Muscle of leg (tissue), 11 donors: ENCODE data around the gene PDRG1. TPM values are rescaled to one million over a fixed set of nuclear protein-coding genes. Genes with fewer than 3 reads are reported as not detected.
A peak's percentile ranks its signal among the peaks of the same experiment; 100 is the strongest.

Experiments
- DNase-seq: peaks from one replicate; pipeline ENCODE4 v3.0.0; 2013
- H3K27ac ChIP-seq: one replicate; pipeline ENCODE4 v1.5.1; 2013; ENCODE audit warnings: mild to moderate bottlenecking, low read length, control low read depth
- H3K27me3 ChIP-seq: one replicate; pipeline ENCODE4 v1.6.1; 2013; ENCODE audit warnings: low read length; ENCODE audit not compliant: control insufficient read depth, insufficient read depth
- H3K36me3 ChIP-seq: one replicate; pipeline ENCODE4 v1.6.1; 2013; ENCODE audit warnings: low read length; ENCODE audit not compliant: control insufficient read depth, insufficient read depth
- H3K4me1 ChIP-seq: one replicate; pipeline ENCODE4 v1.6.1; 2013; ENCODE audit warnings: low read length; ENCODE audit not compliant: control insufficient read depth, insufficient read depth
- H3K4me3 ChIP-seq: one replicate; pipeline ENCODE4 v1.5.1; 2013; ENCODE audit warnings: low read length, control low read depth
- H3K9me3 ChIP-seq: replicated peaks from 2 replicates; pipeline ENCODE4 v1.6.1; 2013; ENCODE audit warnings: low read depth, low read length; ENCODE audit not compliant: control insufficient read depth
- WGBS: methylation state at CpG from one replicate; pipeline ENCODE4 v1.1.5; 2013; ENCODE audit warnings: missing lambda C conversion rate; ENCODE audit not compliant: insufficient coverage; 5-methylcytosine and 5-hydroxymethylcytosine counted together
- polyA plus RNA-seq, 8 donors: library from polyadenylated mRNA; unstranded; fragments of 120-200 nt; gene quantifications; one replicate each; pipeline versions ENCODE4 v1.2.1 to v1.2.3, GENCODE V29; 2013; ENCODE audit warnings: inconsistent platforms in 1 of 8, low replicate concordance in 1 of 8; ENCODE audit not compliant: insufficient read length in 8 of 8, insufficient read depth in 1 of 8
- total RNA-seq: library from RNA; stranded (reverse); fragments of 120-200 nt; gene quantifications from one replicate; pipeline ENCODE4 v1.2.4, GENCODE V29; 2013

The PDRG1 gene
- total and polyA plus RNA-seq, 9 donors = 10.9 to 18.8 (median 17.5) TPM

- Histone ChIP-seq H3K9me3 (no peaks in the 10 kb centered on the region), H3K27ac (no peak overlapping the region), H3K27me3 (no peaks in the 10 kb centered on the region), H3K4me3 (no peak overlapping the region), H3K4me1 (no peaks in the 10 kb centered on the region), H3K36me3 (no peaks in the 10 kb centered on the region)
- WGBS = 40% methylated on average over 1 of the region's 1 CpG
- no peak for DNase-seq
Observed at GRCh38 chr20:31987744-31988143, 35.9 kb upstream of the PDRG1 start.

GRCh38 chr20:31984981-31985471, 33.2 kb upstream of the PDRG1 start:
- peak; percentile 15 for DNase-seq

GRCh38 chr20:31981784-31982183, 29.9 kb upstream of the PDRG1 start:
- Histone ChIP-seq H3K36me3 (no peaks in the 10 kb centered on the region), H3K27ac (no peak overlapping the region)
- 65% methylated on average over 2 of the region's 2 CpGs for WGBS

More at GRCh38 chr20:31984981-31985471, 33.2 kb upstream of the PDRG1 start:
- H3K27ac ChIP-seq = no peak overlapping the region
- H3K36me3 ChIP-seq = no peaks in the 10 kb centered on the region
- no peaks in the 10 kb centered on the region for H3K9me3 ChIP-seq
- 11% methylated on average over 5 of the region's 6 CpGs for WGBS
- H3K4me3 ChIP-seq = no peak overlapping the region
- H3K4me1 ChIP-seq = no peaks in the 10 kb centered on the region
- peaks cover 3% of the 10 kb centered on the region for H3K27me3 ChIP-seq

GRCh38 chr20:31979713-31980426, 28.0 kb upstream of the PDRG1 start:
- Histone ChIP-seq H3K9me3 (no peaks in the 10 kb centered on the region), H3K36me3 (no peaks in the 10 kb centered on the region), H3K4me1 (no peaks in the 10 kb centered on the region), H3K27me3 (peaks cover 4% of the 10 kb centered on the region), H3K4me3 (no peak overlapping the region), H3K27ac (no peak overlapping the region)
- WGBS = 17% methylated on average over 2 of the region's 6 CpGs
- no peak for DNase-seq

More at GRCh38 chr20:31981784-31982183, 29.9 kb upstream of the PDRG1 start:
- no peak for DNase-seq
- Histone ChIP-seq H3K4me1 (no peaks in the 10 kb centered on the region), H3K9me3 (no peaks in the 10 kb centered on the region), H3K4me3 (no peak overlapping the region), H3K27me3 (peaks cover 3% of the 10 kb centered on the region)

- H3K27ac ChIP-seq = no peak overlapping the region
- no peaks in the 10 kb centered on the region for H3K9me3 ChIP-seq
- no peak for DNase-seq
- H3K27me3 ChIP-seq = peaks cover 6% of the 10 kb centered on the region
- H3K4me3 ChIP-seq = no peak overlapping the region
- WGBS = 82% methylated on average over 3 of the region's 4 CpGs
- H3K36me3 ChIP-seq = no peaks in the 10 kb centered on the region
- no peaks in the 10 kb centered on the region for H3K4me1 ChIP-seq
Observed at GRCh38 chr20:31977080-31977479, 25.2 kb upstream of the PDRG1 start.

GRCh38 chr20:31975874-31976273, 24.0 kb upstream of the PDRG1 start:
- H3K36me3 ChIP-seq = no peaks in the 10 kb centered on the region
- H3K4me3 ChIP-seq = no peak overlapping the region
- no peaks in the 10 kb centered on the region for H3K9me3 ChIP-seq
- no peaks in the 10 kb centered on the region for H3K4me1 ChIP-seq
- WGBS = no CpG with 5 or more reads among the region's 2 CpGs
- H3K27ac ChIP-seq = no peak overlapping the region
- no peak for DNase-seq
- peaks cover 6% of the 10 kb centered on the region for H3K27me3 ChIP-seq

GRCh38 chr20:31974951-31975487, 23.2 kb upstream of the PDRG1 start:
- H3K36me3 ChIP-seq = no peaks in the 10 kb centered on the region
- H3K27ac ChIP-seq = no peak overlapping the region
- WGBS = 15% methylated on average over 4 of the region's 10 CpGs
- H3K4me1 ChIP-seq = no peaks in the 10 kb centered on the region
- H3K27me3 ChIP-seq = peaks cover 6% of the 10 kb centered on the region
- no peaks in the 10 kb centered on the region for H3K9me3 ChIP-seq
- H3K4me3 ChIP-seq = no peak overlapping the region
- no peak for DNase-seq

- no peaks in the 10 kb centered on the region for H3K9me3 ChIP-seq
- H3K4me1 ChIP-seq = no peaks in the 10 kb centered on the region
- WGBS = no CpG with 5 or more reads among the region's 2 CpGs
- H3K4me3 ChIP-seq = no peak overlapping the region
- H3K36me3 ChIP-seq = no peaks in the 10 kb centered on the region
- H3K27me3 ChIP-seq = peaks cover 6% of the 10 kb centered on the region
- H3K27ac ChIP-seq = no peak overlapping the region
- DNase-seq = no peak
Observed at GRCh38 chr20:31974296-31974695, 22.4 kb upstream of the PDRG1 start.

GRCh38 chr20:31972471-31973021, 20.7 kb upstream of the PDRG1 start:
- H3K27ac ChIP-seq = no peak overlapping the region
- H3K36me3 ChIP-seq = no peaks in the 10 kb centered on the region
- DNase-seq = no peak
- H3K4me1 ChIP-seq = peaks cover 2% of the 10 kb centered on the region
- H3K27me3 ChIP-seq = peaks cover 15% of the 10 kb centered on the region
- H3K9me3 ChIP-seq = no peaks in the 10 kb centered on the region
- WGBS = no CpG with 5 or more reads among the region's 4 CpGs
- no peak overlapping the region for H3K4me3 ChIP-seq

- H3K27ac ChIP-seq = no peak overlapping the region
- no peak for DNase-seq
- H3K27me3 ChIP-seq = peaks cover 30% of the 10 kb centered on the region
- no peaks in the 10 kb centered on the region for H3K9me3 ChIP-seq
- no CpG with 5 or more reads among the region's 5 CpGs for WGBS
- H3K4me3 ChIP-seq = no peak overlapping the region
- H3K4me1 ChIP-seq = peaks cover 2% of the 10 kb centered on the region
- no peaks in the 10 kb centered on the region for H3K36me3 ChIP-seq
Observed at GRCh38 chr20:31969991-31970390, 18.1 kb upstream of the PDRG1 start.
